HepG2 (cell line): Measurements from ENCODE around the gene SPAG7. TPM values are rescaled to one million over a fixed set of nuclear protein-coding genes. Genes with fewer than 3 reads are reported as not detected.
A peak's percentile ranks its signal among the peaks of the same experiment; 100 is the strongest.

Experiments
- CEBPB ChIP-seq: IDR thresholded peaks from 2 replicates; pipeline ENCODE4 v1.6.1; 2011; ENCODE audit warnings: low read depth, low read length, improper control_type of control experiment, borderline replicate concordance
- HIVEP1 ChIP-seq: sonication (generic); formaldehyde crosslinking; IDR thresholded peaks from 2 replicates; pipeline ENCODE4 v1.4.0; 2020; ENCODE audit warnings: mild to moderate bottlenecking, missing genetic modification reagents
- JUN ChIP-seq: sonication (generic); formaldehyde crosslinking; IDR thresholded peaks from 2 replicates; pipeline ENCODE4 v1.4.0; 2020; ENCODE audit warnings: mild to moderate bottlenecking, missing genetic modification reagents
- NPAS2 ChIP-seq: sonication (generic); formaldehyde crosslinking; IDR thresholded peaks from 2 replicates; pipeline ENCODE4 v1.8.0; 2022; ENCODE audit warnings: mild to moderate bottlenecking, missing genetic modification reagents, borderline replicate concordance
- SAP130 ChIP-seq: IDR thresholded peaks from 2 replicates; pipeline ENCODE4 v1.6.1; 2016; ENCODE audit warnings: low read depth
- SPEN ChIP-seq: sonication (generic); formaldehyde crosslinking; IDR thresholded peaks from 2 replicates; pipeline ENCODE4 v1.5.1; 2020; ENCODE audit warnings: low read depth, mild to moderate bottlenecking, missing genetic modification reagents
- ZNF3 ChIP-seq: IDR thresholded peaks from 2 replicates; pipeline ENCODE4 v1.7.0; 2017; ENCODE audit warnings: inconsistent platforms
- ZNF432 ChIP-seq: sonication (generic); formaldehyde crosslinking; IDR thresholded peaks from 2 replicates; pipeline ENCODE4 v1.5.0; 2020; ENCODE audit warnings: missing genetic modification reagents, mild to moderate bottlenecking, borderline replicate concordance
- polyA plus RNA-seq, 8 experiments: library from polyadenylated mRNA; depleted of rRNA in 3 of 8; stranded (reverse) in 7 of 8; unstranded in 1 of 8; fragments of >200 nt; fragmentation: Illumina TruSeq in 4 of 8; extraction: Trizol in 4 of 8; gene quantifications; 2 replicates each; pipeline versions ENCODE4 v1.2.1 to v1.2.3, GENCODE V29; 2011 to 2016; ENCODE audit warnings: low read depth in 4 of 8, missing spikeins in 1 of 8, mixed read lengths in 1 of 8; ENCODE audit not compliant: insufficient read depth in 1 of 8
- total RNA-seq, 5 experiments: library from RNA; depleted of rRNA; stranded (reverse); fragments of >200 nt; fragmentation: Illumina TruSeq; extraction: Trizol; gene quantifications; 2 replicates each; pipeline ENCODE4 v1.2.3, GENCODE V29; 2016; ENCODE audit warnings: low read depth in 1 of 5
- TF ChIP-seq, protein P1 (sequence below): sonication (generic); formaldehyde crosslinking; IDR thresholded peaks from 2 replicates; pipeline ENCODE4 v1.8.0; 2022; ENCODE audit warnings: mild to moderate bottlenecking, missing genetic modification reagents; ENCODE audit not compliant: insufficient replicate concordance
- TF ChIP-seq, protein P2 (sequence below): sonication (generic); formaldehyde crosslinking; IDR thresholded peaks from 2 replicates; pipeline ENCODE4 v1.4.0; 2020; ENCODE audit warnings: missing genetic modification reagents, borderline replicate concordance
- TF ChIP-seq, protein P3 (sequence below): sonication (generic); formaldehyde crosslinking; conservative IDR thresholded peaks from 2 replicates; pipeline ENCODE4 v1.8.0; 2022; ENCODE audit warnings: mild to moderate bottlenecking, moderate library complexity, missing genetic modification reagents
- TF ChIP-seq, protein P4 (sequence below): IDR thresholded peaks from 2 replicates; pipeline ENCODE4 v1.6.1; 2016; ENCODE audit warnings: missing genetic modification reagents, missing compliant biosample characterization
- TF ChIP-seq, protein P5 (sequence below), 2 experiments: fragments of 450-650 bp in 1 of 2; sonication (generic) in 1 of 2; formaldehyde crosslinking; IDR thresholded peaks; 2 replicates each; pipeline versions ENCODE4 v1.5.0 to v1.8.0; 2020 to 2022; ENCODE audit warnings: mild to moderate bottlenecking in 1 of 2, missing genetic modification reagents in 1 of 2
- TF ChIP-seq, protein P6 (sequence below): IDR thresholded peaks from 2 replicates; pipeline ENCODE4 v1.4.0; 2020; ENCODE audit warnings: mild to moderate bottlenecking, missing genetic modification reagents

SPAG7 gene
- total and polyA plus RNA-seq, 2 of the 13 experiments (the other 11 are each of a cell fraction or from before 2014, with no cell fraction given) = 51.0 to 59.0 TPM

DNA sequence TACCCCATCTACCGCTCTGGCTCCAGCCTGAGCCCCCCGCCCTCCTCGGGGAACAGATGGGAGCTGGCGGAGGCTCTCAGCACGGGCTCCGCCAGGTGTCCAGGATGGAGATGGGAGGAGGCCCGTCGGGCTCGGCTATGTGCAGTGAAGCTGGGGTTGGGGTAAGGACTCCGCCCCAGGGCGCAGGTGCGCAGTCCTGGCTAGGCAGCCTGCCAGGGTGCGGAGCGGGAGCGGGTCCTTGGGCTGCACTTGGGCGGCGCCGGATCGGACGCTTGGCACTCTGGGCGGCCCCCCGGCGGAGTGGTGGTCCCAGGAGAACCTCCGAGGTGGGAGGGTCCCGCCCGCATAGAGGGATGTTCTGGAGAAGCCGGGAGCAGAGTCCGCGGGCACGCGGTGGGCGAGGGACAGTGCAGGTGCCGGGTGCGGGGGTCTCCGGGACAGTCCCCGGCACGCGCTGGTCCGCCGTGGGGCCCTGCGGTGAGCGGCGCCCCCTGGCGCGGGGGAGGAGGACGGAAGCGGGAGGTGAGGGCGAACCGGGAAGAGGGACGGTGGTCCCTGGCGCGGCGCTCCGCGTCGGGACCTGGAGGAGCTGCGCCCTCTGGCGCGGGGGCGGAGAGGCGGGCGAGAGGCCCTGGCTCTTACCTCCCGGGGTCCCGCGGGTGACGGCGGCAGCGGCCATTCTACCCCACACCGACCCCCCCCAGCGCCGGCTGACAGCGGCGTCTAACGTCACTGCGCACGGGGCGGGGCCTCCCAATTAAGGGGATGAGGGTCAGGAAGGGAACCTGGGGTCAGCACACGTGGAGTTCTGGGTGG, 19.5 kb upstream of the SPAG7 start, which contains the start of gene CAMTA2 (continued):
- TF ChIP-seq, protein P1, sequence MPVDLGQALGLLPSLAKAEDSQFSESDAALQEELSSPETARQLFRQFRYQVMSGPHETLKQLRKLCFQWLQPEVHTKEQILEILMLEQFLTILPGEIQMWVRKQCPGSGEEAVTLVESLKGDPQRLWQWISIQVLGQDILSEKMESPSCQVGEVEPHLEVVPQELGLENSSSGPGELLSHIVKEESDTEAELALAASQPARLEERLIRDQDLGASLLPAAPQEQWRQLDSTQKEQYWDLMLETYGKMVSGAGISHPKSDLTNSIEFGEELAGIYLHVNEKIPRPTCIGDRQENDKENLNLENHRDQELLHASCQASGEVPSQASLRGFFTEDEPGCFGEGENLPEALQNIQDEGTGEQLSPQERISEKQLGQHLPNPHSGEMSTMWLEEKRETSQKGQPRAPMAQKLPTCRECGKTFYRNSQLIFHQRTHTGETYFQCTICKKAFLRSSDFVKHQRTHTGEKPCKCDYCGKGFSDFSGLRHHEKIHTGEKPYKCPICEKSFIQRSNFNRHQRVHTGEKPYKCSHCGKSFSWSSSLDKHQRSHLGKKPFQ = no peak
- TF ChIP-seq HIVEP1 (CRISPR knock-in tag) = no peak
- no peak for TF ChIP-seq CEBPB
- peak; percentile 81 for TF ChIP-seq SAP130 (CRISPR knock-in tag)
- no peak for TF ChIP-seq NPAS2 (CRISPR knock-in tag)
- TF ChIP-seq JUN (CRISPR knock-in tag) = no peak
- TF ChIP-seq, protein P2, sequence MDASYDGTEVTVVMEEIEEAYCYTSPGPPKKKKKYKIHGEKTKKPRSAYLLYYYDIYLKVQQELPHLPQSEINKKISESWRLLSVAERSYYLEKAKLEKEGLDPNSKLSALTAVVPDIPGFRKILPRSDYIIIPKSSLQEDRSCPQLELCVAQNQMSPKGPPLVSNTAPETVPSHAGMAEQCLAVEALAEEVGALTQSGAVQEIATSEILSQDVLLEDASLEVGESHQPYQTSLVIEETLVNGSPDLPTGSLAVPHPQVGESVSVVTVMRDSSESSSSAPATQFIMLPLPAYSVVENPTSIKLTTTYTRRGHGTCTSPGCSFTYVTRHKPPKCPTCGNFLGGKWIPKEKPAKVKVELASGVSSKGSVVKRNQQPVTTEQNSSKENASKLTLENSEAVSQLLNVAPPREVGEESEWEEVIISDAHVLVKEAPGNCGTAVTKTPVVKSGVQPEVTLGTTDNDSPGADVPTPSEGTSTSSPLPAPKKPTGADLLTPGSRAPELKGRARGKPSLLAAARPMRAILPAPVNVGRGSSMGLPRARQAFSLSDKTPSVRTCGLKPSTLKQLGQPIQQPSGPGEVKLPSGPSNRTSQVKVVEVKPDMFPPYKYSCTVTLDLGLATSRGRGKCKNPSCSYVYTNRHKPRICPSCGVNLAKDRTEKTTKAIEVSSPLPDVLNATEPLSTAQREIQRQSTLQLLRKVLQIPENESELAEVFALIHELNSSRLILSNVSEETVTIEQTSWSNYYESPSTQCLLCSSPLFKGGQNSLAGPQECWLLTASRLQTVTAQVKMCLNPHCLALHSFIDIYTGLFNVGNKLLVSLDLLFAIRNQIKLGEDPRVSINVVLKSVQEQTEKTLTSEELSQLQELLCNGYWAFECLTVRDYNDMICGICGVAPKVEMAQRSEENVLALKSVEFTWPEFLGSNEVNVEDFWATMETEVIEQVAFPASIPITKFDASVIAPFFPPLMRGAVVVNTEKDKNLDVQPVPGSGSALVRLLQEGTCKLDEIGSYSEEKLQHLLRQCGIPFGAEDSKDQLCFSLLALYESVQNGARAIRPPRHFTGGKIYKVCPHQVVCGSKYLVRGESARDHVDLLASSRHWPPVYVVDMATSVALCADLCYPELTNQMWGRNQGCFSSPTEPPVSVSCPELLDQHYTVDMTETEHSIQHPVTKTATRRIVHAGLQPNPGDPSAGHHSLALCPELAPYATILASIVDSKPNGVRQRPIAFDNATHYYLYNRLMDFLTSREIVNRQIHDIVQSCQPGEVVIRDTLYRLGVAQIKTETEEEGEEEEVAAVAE (CRISPR knock-in tag) = no peak
- TF ChIP-seq, protein P3, sequence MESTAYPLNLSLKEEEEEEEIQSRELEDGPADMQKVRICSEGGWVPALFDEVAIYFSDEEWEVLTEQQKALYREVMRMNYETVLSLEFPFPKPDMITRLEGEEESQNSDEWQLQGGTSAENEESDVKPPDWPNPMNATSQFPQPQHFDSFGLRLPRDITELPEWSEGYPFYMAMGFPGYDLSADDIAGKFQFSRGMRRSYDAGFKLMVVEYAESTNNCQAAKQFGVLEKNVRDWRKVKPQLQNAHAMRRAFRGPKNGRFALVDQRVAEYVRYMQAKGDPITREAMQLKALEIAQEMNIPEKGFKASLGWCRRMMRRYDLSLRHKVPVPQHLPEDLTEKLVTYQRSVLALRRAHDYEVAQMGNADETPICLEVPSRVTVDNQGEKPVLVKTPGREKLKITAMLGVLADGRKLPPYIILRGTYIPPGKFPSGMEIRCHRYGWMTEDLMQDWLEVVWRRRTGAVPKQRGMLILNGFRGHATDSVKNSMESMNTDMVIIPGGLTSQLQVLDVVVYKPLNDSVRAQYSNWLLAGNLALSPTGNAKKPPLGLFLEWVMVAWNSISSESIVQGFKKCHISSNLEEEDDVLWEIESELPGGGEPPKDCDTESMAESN (CRISPR knock-in tag) = peak; percentile 94
- no peak; the same call in 1 of the 2 replicates for TF ChIP-seq ZNF3 (CRISPR knock-in tag)
- TF ChIP-seq ZNF432 (CRISPR knock-in tag) = no peak
- TF ChIP-seq, protein P4, sequence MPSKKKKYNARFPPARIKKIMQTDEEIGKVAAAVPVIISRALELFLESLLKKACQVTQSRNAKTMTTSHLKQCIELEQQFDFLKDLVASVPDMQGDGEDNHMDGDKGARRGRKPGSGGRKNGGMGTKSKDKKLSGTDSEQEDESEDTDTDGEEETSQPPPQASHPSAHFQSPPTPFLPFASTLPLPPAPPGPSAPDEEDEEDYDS (CRISPR knock-in tag) = peak; percentile 64; the same call in 1 of the 2 replicates
- TF ChIP-seq, protein P5, sequence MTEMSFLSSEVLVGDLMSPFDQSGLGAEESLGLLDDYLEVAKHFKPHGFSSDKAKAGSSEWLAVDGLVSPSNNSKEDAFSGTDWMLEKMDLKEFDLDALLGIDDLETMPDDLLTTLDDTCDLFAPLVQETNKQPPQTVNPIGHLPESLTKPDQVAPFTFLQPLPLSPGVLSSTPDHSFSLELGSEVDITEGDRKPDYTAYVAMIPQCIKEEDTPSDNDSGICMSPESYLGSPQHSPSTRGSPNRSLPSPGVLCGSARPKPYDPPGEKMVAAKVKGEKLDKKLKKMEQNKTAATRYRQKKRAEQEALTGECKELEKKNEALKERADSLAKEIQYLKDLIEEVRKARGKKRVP (CRISPR knock-in tag; IDR thresholded peaks at IDR 0.05) = 0 out of 4 replicates have a peak, but pooled peaks of 1 of the 2 experiments have one; percentile 18
- TF ChIP-seq, protein P6, sequence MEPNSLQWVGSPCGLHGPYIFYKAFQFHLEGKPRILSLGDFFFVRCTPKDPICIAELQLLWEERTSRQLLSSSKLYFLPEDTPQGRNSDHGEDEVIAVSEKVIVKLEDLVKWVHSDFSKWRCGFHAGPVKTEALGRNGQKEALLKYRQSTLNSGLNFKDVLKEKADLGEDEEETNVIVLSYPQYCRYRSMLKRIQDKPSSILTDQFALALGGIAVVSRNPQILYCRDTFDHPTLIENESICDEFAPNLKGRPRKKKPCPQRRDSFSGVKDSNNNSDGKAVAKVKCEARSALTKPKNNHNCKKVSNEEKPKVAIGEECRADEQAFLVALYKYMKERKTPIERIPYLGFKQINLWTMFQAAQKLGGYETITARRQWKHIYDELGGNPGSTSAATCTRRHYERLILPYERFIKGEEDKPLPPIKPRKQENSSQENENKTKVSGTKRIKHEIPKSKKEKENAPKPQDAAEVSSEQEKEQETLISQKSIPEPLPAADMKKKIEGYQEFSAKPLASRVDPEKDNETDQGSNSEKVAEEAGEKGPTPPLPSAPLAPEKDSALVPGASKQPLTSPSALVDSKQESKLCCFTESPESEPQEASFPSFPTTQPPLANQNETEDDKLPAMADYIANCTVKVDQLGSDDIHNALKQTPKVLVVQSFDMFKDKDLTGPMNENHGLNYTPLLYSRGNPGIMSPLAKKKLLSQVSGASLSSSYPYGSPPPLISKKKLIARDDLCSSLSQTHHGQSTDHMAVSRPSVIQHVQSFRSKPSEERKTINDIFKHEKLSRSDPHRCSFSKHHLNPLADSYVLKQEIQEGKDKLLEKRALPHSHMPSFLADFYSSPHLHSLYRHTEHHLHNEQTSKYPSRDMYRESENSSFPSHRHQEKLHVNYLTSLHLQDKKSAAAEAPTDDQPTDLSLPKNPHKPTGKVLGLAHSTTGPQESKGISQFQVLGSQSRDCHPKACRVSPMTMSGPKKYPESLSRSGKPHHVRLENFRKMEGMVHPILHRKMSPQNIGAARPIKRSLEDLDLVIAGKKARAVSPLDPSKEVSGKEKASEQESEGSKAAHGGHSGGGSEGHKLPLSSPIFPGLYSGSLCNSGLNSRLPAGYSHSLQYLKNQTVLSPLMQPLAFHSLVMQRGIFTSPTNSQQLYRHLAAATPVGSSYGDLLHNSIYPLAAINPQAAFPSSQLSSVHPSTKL (CRISPR knock-in tag) = peak; percentile 47; the same call in 1 of the 2 replicates
- peak; percentile 87; the same call in 1 of the 2 replicates for TF ChIP-seq SPEN (CRISPR knock-in tag)
